Rectal smooth muscle tissue (tissue), 1 donor: ENCODE measurements around the gene ITPR1.

Experiments
- H3K27ac ChIP-seq: one replicate; pipeline ENCODE4 v1.7.0; 2013; ENCODE audit warnings: low read depth, low read length, inconsistent platforms
- H3K27me3 ChIP-seq: one replicate; pipeline ENCODE4 v1.7.0; 2013; ENCODE audit warnings: low read length; ENCODE audit not compliant: control insufficient read depth, insufficient read depth
- H3K36me3 ChIP-seq: one replicate; pipeline ENCODE4 v1.7.0; 2013; ENCODE audit warnings: low read length; ENCODE audit not compliant: control insufficient read depth, insufficient read depth
- H3K4me1 ChIP-seq: one replicate; pipeline ENCODE4 v1.7.0; 2013; ENCODE audit warnings: low read length; ENCODE audit not compliant: control insufficient read depth, insufficient read depth
- H3K4me3 ChIP-seq: one replicate; pipeline ENCODE4 v1.7.0; 2013; ENCODE audit warnings: low read length
- H3K9ac ChIP-seq: one replicate; pipeline ENCODE4 v1.7.0; 2013; ENCODE audit warnings: low read length

The ITPR1 gene

GRCh38 chr3:4634894-4635293 lies 141.7 kb downstream of the ITPR1 start:
- no peaks in the 10 kb centered on the region for H3K4me1 ChIP-seq
- H3K4me3 ChIP-seq, result no peak overlapping the region
- no peak overlapping the region for H3K27ac ChIP-seq
- no peaks in the 10 kb centered on the region for H3K27me3 ChIP-seq
- no peak overlapping the region for H3K9ac ChIP-seq
- no peaks in the 10 kb centered on the region for H3K36me3 ChIP-seq

- Histone ChIP-seq H3K9ac (no peak overlapping the region), H3K36me3 (peaks cover 2% of the 10 kb centered on the region), H3K4me3 (no peak overlapping the region), H3K4me1 (no peaks in the 10 kb centered on the region), H3K27me3 (no peaks in the 10 kb centered on the region), H3K27ac (no peak overlapping the region)
These were observed 144.1 kb downstream of the ITPR1 start for GRCh38 chr3:4637265-4637664.

GRCh38 chr3:4641863-4642563 lies 148.9 kb downstream of the ITPR1 start:
- no peak overlapping the region for H3K9ac ChIP-seq
- H3K4me3 ChIP-seq, result no peak overlapping the region
- H3K27ac ChIP-seq, result peak overlapping the region; percentile 28
- no peaks in the 10 kb centered on the region for H3K4me1 ChIP-seq
- no peaks in the 10 kb centered on the region for H3K27me3 ChIP-seq
- H3K36me3 ChIP-seq, result peaks cover 5% of the 10 kb centered on the region

- Histone ChIP-seq H3K9ac (no peak overlapping the region), H3K36me3 (peaks cover 5% of the 10 kb centered on the region), H3K4me1 (no peaks in the 10 kb centered on the region), H3K27me3 (no peaks in the 10 kb centered on the region), H3K4me3 (no peak overlapping the region), H3K27ac (peak overlapping the region; percentile 32)
These were observed 149.5 kb downstream of the ITPR1 start for GRCh38 chr3:4642611-4643010.

GRCh38 chr3:4643904-4644547 lies 150.9 kb downstream of the ITPR1 start:
- peaks cover 5% of the 10 kb centered on the region for H3K36me3 ChIP-seq
- H3K9ac ChIP-seq, result no peak overlapping the region
- H3K27me3 ChIP-seq, result no peaks in the 10 kb centered on the region
- H3K4me1 ChIP-seq, result no peaks in the 10 kb centered on the region
- H3K27ac ChIP-seq, result no peak overlapping the region
- H3K4me3 ChIP-seq, result no peak overlapping the region

GRCh38 chr3:4644951-4645350 lies 151.8 kb downstream of the ITPR1 start:
- H3K9ac ChIP-seq, result no peak overlapping the region
- no peak overlapping the region for H3K4me3 ChIP-seq
- H3K27me3 ChIP-seq, result no peaks in the 10 kb centered on the region
- H3K4me1 ChIP-seq, result no peaks in the 10 kb centered on the region
- H3K36me3 ChIP-seq, result peaks cover 5% of the 10 kb centered on the region
- H3K27ac ChIP-seq, result no peak overlapping the region

GRCh38 chr3:4645468-4645867 lies 152.3 kb downstream of the ITPR1 start:
- H3K4me1 ChIP-seq, result no peaks in the 10 kb centered on the region
- peaks cover 5% of the 10 kb centered on the region for H3K36me3 ChIP-seq
- H3K9ac ChIP-seq, result no peak overlapping the region
- no peak overlapping the region for H3K4me3 ChIP-seq
- H3K27me3 ChIP-seq, result no peaks in the 10 kb centered on the region
- H3K27ac ChIP-seq, result no peak overlapping the region

- no peak overlapping the region for H3K9ac ChIP-seq
- H3K27ac ChIP-seq, result no peak overlapping the region
- H3K36me3 ChIP-seq, result peaks cover 3% of the 10 kb centered on the region
These were observed 154.3 kb downstream of the ITPR1 start for GRCh38 chr3:4647411-4647810.

GRCh38 chr3:4655145-4656045 lies 162.2 kb downstream of the ITPR1 start:
- H3K4me3 ChIP-seq, result no peak overlapping the region
- H3K9ac ChIP-seq, result no peak overlapping the region
- H3K27ac ChIP-seq, result no peak overlapping the region
- no peaks in the 10 kb centered on the region for H3K27me3 ChIP-seq
- H3K4me1 ChIP-seq, result peaks cover 2% of the 10 kb centered on the region
- H3K36me3 ChIP-seq, result peaks cover 6% of the 10 kb centered on the region

More at GRCh38 chr3:4647411-4647810, 154.3 kb downstream of the ITPR1 start:
- H3K27me3 ChIP-seq, result no peaks in the 10 kb centered on the region
- no peak overlapping the region for H3K4me3 ChIP-seq
- no peaks in the 10 kb centered on the region for H3K4me1 ChIP-seq

GRCh38 chr3:4656059-4656458 lies 162.9 kb downstream of the ITPR1 start:
- Histone ChIP-seq H3K36me3 (peaks cover 6% of the 10 kb centered on the region), H3K27ac (no peak overlapping the region), H3K4me3 (no peak overlapping the region), H3K9ac (no peak overlapping the region), H3K27me3 (no peaks in the 10 kb centered on the region), H3K4me1 (peaks cover 2% of the 10 kb centered on the region)

- peaks cover 2% of the 10 kb centered on the region for H3K4me1 ChIP-seq
- H3K27ac ChIP-seq, result peak overlapping the region; percentile 47
These were observed 163.6 kb downstream of the ITPR1 start for GRCh38 chr3:4656626-4657328.

GRCh38 chr3:4660936-4661335 lies 167.8 kb downstream of the ITPR1 start:
- Histone ChIP-seq H3K9ac (no peak overlapping the region), H3K4me3 (no peak overlapping the region)

More at GRCh38 chr3:4656626-4657328, 163.6 kb downstream of the ITPR1 start:
- no peak overlapping the region for H3K4me3 ChIP-seq
- peaks cover 6% of the 10 kb centered on the region for H3K36me3 ChIP-seq
- no peaks in the 10 kb centered on the region for H3K27me3 ChIP-seq
- H3K9ac ChIP-seq, result no peak overlapping the region

More at GRCh38 chr3:4660936-4661335, 167.8 kb downstream of the ITPR1 start:
- Histone ChIP-seq H3K27me3 (no peaks in the 10 kb centered on the region), H3K27ac (no peak overlapping the region), H3K4me1 (peaks cover 2% of the 10 kb centered on the region), H3K36me3 (peaks cover 10% of the 10 kb centered on the region)
